ENCODE measurements around the gene OIT3.

The OIT3 gene

DNA sequence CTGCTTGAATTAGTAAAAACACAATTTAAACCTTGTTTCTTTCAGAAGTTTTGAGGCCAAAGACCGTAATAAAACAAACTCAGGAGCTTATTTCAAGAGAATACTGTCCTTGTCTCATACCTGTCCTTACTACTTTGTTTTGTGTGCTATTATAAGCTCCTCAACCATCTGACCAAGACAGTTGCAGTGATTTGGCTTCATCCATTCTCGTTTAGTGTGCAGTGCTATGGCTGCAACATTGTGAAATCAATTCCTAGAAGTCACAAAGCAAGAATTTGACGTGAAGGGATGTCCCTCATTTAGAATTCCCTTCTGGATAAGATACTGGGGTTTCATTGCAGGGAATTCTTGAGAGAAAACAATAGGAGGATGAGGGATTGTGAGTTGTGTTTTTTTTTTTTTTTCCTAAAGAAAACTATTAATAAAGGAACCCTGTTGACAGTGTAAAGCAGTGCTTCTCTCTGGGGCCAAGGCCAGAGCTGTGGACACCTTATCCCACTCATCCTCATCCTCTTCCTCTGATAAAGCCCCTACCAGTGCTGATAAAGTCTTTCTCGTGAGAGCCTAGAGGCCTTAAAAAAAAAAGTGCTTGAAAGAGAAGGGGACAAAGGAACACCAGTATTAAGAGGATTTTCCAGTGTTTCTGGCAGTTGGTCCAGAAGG lies at the start of gene OIT3:
TSS of gene OIT3 (plus strand) at position 604 of the 663 bp plus-strand sequence. CDS start 60 bp downstream, outside the sequence.
- no peak for DNase-seq (ENCODE audit: low read depth in 2 of 3, low spot score in 1 of 3)

DNA sequence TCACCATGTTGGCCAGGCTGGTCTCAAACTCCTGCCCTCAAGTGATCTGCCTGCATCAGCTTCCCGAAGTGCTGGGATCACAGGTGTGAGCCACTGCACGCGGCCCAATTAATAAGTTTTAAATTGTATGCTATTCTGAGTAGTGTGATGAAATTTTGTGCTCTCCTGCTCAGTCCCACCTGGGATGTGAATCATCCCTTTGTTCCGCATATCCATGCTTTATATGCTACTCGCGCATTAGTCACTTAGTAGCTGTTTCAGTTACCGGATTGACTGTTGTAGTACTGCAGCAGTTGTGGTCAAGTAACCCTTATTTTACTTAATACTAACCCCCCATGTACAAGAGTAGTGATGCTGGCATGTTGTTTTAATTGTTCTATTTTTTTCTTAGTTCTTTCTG lies 47.3 kb upstream of the OIT3 start:
- no peak for DNase-seq (ENCODE audit: low read depth in 2 of 3, low spot score in 1 of 3)

- no peak for DNase-seq (ENCODE audit: low read depth in 2 of 3, low spot score in 1 of 3)
Measured at GRCh38 chr10:72847681-72848080, 45.9 kb upstream of the OIT3 start.

DNA sequence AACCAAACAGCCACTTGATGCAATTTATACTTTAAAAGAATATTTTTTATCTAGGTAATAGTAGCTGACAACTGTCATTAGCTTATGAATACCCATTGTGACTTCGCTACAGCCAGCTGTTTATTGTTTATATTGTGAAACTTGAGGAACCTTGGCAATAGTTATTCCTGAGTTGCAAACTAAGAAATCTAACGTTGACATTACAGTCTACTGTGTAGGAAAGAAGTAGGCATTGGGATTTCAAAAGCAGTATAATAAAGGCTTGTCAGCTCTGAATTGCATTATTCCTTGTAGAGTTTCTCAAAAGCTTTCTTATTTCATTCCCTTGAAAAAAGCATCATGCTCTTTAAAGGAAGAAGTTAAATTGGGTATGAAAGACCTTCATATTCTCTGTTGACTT lies 42.7 kb upstream of the OIT3 start:
- DNase-seq (ENCODE audit: low read depth in 2 of 3, low spot score in 1 of 3), result no peak

GRCh38 chr10:72851509-72851908 lies 42.0 kb upstream of the OIT3 start:
- DNase-seq (ENCODE audit: low read depth in 2 of 3, low spot score in 1 of 3), result no peak

DNA sequence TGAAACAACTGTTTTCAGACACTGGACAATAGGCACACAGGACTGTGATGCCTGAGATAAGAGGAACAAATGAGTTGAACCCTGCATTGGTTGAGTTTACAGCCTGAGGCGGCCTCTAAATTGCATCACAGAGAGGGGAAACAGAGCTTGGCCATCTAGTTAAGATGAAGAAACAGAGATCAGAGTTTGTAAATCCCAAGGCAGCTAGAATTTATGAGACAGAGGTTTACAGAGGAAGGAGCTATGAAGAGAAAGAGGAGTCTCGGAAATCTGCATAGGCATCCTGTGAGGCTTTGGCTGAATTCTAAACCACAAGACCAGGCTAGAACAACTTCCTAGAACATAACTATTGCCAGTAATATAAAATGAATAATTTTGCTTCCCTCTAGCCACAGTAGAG lies 41.0 kb upstream of the OIT3 start:
- DNase-seq (ENCODE audit: low read depth in 2 of 3, low spot score in 1 of 3), result no peak

- DNase-seq (ENCODE audit: low read depth in 2 of 3, low spot score in 1 of 3), result no peak
Measured at GRCh38 chr10:72855129-72855528, 38.4 kb upstream of the OIT3 start.

DNA sequence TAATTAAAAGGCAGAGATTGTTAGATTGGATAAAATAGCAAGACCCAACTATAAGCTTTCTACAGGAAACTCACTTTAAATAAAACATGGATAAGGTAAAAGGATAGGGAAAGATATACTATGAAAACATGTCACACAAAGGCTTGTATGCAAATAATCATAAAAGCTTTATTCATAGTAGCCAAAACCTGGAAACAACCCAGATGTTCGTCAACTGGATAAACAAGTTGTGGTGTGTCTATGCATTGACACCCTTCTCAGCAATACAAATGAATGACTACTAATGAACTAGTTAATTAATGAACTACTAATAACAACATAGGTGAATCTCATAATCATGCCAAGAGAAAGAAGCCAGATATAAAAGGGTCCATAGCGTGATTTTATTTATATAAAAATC lies 37.7 kb upstream of the OIT3 start:
- DNase-seq (ENCODE audit: low read depth in 2 of 3, low spot score in 1 of 3), result no peak

DNA sequence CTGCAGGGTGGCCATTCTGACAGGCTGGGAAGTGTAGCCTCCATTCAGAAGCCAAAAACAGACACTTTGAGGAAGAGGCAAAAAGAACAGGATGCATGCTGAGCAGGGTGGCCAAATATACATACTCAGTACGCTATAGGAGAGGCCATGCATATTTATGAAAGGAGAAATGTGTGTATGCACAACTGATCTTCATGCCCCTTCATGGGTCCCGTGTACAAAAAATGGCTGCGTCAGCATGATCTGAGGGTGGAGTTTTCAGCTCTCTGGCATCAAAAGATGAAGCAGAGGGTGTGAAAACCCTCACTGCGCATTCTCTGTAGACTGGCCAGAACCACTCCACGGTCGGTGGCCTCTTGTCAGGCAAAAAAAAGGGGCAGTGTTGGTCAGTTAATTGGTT lies 35.5 kb upstream of the OIT3 start:
- DNase-seq (ENCODE audit: low read depth in 2 of 3, low spot score in 1 of 3), result no peak

- no peak for DNase-seq (ENCODE audit: low read depth in 2 of 3, low spot score in 1 of 3)
Measured at GRCh38 chr10:72862957-72863356, 30.6 kb upstream of the OIT3 start.

GRCh38 chr10:72875250-72876055 lies 18.1 kb upstream of the OIT3 start:
- DNase-seq (ENCODE audit: low read depth in 2 of 3, low spot score in 1 of 3), result no peak

DNA sequence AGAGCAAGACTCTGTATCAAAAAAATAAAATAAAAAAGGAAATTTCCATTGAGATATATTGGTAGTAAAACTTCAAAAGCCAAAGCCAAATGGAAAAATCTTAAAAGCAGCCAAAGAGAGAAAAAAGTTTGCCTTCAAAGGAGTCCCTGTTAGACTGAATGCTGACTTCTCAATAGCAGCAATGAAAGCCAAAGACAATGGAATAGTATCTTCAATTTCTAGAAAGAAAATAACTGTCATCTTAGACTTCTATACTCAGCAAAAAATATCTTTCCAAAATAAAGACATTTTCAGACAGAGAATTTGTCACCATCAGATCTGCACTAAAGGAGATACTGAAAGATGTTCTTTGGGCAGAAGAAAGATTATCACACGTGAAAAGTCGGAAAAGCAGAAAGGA lies 14.3 kb upstream of the OIT3 start:
- DNase-seq (ENCODE audit: low read depth in 2 of 3, low spot score in 1 of 3), result no peak

DNA sequence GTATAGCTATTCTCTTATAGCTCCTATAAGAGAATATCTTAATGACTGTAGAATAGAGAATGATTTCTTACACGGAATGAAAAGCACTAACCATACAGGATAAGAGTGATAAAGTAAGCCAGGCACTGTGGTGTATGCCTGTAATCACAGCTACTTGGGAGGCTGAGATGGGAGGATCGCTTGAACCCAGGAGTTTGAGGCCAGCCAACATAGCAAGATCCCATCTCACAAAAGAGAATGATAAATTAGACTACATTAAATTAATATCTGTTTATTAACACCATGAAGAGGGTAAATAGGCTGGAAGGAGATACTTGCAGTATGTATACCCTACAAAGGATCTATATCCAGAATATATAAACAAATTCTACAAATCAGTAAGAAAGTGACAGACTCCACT lies 12.2 kb upstream of the OIT3 start:
- DNase-seq (ENCODE audit: low read depth in 2 of 3, low spot score in 1 of 3), result no peak

DNA sequence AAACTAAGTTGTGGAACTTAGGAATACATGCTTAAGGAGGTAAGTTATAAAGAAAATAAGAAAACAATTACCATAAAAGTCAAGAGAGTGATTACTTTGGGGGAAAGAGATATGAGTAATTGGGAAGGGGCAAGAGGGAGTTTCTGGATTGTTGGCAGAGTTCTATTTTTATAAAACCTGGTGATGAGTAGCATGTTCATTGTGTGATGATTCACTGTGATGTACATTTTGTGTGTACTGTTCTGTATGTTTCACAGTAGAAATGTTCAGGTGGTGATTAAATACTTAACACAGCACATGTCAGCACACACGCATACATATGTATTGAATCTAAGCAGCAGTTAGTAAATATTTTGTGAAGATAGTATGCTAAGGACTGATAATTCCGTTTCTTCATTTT lies 9.7 kb upstream of the OIT3 start:
- DNase-seq (ENCODE audit: low read depth in 2 of 3, low spot score in 1 of 3), result no peak

GRCh38 chr10:72885953-72886352 lies 7.6 kb upstream of the OIT3 start:
- no peak for DNase-seq (ENCODE audit: low read depth in 2 of 3, low spot score in 1 of 3)

- no peak for DNase-seq (ENCODE audit: low read depth in 2 of 3, low spot score in 1 of 3)
Measured at GRCh38 chr10:72886621-72887020, 6.9 kb upstream of the OIT3 start.

- no peak for DNase-seq (ENCODE audit: low read depth in 2 of 3, low spot score in 1 of 3)
Measured at GRCh38 chr10:72887043-72887442, 6.5 kb upstream of the OIT3 start.

GRCh38 chr10:72888151-72888638 lies 5.3 kb upstream of the OIT3 start:
- no peak for DNase-seq (ENCODE audit: low read depth in 2 of 3, low spot score in 1 of 3)

DNA sequence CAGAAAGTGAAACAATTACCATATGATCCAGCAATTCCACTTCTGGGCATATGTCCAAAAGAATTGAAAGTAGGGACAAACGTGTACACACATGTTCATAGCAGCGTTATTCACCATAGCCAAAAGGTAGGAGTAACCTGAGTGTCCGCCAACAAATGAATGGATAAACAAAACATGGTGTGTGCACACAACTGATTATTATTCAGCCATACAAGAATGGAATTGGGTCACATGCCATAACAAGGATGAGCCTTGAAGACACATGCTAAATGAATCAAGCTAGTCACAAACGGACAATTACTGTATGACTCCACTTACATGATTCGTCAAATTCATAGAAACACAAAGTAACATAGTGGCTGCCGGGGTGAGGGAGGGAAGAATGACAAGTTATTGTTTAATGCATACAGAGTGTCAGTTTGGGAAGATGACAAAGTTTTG lies 4.1 kb upstream of the OIT3 start:
- no peak for DNase-seq (ENCODE audit: low read depth in 2 of 3, low spot score in 1 of 3)

- DNase-seq (ENCODE audit: low read depth in 2 of 3, low spot score in 1 of 3), result no peak
Measured at GRCh38 chr10:72890086-72890485, 3.5 kb upstream of the OIT3 start.

DNA sequence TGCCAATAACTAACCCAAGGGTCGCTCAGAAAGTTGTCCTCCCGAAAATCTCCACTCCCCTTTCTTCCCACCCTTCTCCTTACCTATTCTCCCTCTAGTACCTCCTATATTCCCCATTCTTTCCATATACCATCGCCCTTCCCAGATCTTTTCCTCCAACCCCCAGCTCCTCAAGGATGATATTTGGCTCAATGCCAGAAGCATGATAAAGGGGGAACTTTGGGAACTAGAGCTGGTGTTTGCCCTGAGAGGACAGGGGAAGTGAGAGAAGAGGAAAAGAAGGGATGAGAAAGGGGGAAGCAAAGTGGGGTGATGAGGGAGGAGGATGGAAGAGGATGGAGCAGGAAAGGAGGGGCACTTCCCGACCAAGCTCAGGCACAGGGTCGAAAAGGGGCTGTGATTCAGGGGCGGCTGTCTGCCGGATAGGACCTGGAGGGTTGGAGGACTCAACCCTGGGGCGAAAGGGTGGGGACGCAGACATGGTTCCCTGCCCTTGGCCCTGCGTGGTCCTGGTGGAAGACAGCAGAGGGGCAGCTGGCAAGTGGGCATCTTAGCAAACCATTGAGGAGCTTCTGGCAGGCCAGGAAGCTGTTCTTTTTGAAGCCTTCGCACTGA lies 1.8 kb downstream of the OIT3 start:
- no peak for DNase-seq (ENCODE audit: low read depth in 2 of 3, low spot score in 1 of 3)

DNA sequence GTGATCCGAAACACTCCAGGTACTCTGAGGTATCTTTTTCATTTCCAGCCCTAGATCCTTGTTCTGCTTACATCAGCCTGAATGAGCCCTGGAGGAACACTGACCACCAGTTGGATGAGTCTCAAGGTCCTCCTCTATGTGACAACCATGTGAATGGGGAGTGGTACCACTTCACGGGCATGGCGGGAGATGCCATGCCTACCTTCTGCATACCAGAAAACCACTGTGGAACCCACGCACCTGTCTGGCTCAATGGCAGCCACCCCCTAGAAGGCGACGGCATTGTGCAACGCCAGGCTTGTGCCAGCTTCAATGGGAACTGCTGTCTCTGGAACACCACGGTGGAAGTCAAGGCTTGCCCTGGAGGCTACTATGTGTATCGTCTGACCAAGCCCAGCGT lies 5.1 kb downstream of the OIT3 start:
- no peak for DNase-seq (ENCODE audit: low read depth in 2 of 3, low spot score in 1 of 3)

All from stimulated activated CD4-positive, alpha-beta T cell treated with anti-CD3 and anti-CD28 coated beads, Interleukin-12 subunit alpha, Interleukin-12 subunit beta, amount 100 ng/mL, for 48 hours (primary cell).